CMK (cell line): Measurements from ENCODE around the gene VTI1A.
"Not testable (repeated sequence)": the region's sequence is repeated elsewhere in the genome, so short reads cannot be mapped to it uniquely, and the experiment has no call there.

Experiments used
- DNase-seq: peaks from one replicate; pipeline ENCODE4 v3.0.0-alpha.2; 2010; ENCODE audit warnings: low read depth

VTI1A gene

DNA sequence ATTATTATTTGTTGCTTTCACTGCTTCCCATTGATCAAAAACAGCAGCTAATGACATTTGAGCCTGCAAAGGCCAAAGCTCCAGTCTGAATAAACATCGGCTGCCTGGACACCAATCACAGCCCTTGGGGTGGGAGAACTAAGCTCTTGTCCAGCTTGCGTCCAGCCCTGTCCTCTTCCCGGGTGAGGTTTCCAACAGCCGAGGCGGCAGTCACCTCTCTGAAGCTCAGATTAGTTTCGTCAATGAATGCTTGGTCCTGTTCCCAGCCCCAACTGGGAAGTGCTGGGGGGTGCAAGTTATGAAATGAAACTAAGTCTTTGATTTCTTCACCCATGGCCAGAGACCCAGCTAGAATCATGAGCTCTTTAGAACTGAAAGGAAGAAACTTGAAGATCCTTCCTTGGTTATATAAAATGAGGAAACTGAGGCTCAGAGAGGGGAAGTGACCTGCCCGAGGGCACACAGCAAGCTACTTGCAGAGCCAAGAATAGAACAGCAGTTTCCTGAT is 389.0 kb downstream of the VTI1A start:
- DNase-seq = no peak

DNA sequence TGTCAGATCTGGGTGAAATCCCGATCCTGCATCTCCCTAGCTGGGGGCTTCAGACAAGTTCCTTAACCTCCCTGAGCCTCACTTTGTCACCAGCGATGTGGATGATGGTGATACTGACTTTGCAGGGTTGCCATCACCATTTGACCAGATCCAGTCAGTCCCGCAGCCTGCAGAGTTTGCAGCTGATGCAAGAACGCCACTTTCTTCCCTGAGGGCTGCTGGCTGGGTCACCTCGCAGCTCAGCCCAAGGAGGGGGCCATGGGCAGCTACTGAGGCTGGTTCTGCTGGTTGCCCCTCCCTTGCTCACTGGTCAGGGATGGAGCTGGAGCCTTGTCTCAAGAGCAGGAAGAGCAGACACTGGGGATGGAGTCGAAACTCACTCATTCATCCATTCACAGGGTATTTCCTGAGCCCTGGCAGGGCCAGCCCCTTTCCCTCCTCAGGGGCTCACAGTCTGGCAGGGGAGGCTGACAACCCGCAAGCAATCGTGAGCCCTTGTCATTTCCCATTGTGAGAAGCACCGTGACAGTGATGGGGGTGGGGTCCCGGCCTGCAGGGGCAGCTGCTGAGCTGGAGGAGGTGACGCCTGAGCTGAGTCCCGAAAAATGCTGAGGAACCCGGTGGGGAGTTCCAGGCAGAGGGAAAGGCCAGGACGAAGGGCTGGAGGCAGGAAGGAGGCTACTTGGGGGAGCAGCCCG is 391.9 kb downstream of the VTI1A start:
- DNase-seq = no peak

DNA sequence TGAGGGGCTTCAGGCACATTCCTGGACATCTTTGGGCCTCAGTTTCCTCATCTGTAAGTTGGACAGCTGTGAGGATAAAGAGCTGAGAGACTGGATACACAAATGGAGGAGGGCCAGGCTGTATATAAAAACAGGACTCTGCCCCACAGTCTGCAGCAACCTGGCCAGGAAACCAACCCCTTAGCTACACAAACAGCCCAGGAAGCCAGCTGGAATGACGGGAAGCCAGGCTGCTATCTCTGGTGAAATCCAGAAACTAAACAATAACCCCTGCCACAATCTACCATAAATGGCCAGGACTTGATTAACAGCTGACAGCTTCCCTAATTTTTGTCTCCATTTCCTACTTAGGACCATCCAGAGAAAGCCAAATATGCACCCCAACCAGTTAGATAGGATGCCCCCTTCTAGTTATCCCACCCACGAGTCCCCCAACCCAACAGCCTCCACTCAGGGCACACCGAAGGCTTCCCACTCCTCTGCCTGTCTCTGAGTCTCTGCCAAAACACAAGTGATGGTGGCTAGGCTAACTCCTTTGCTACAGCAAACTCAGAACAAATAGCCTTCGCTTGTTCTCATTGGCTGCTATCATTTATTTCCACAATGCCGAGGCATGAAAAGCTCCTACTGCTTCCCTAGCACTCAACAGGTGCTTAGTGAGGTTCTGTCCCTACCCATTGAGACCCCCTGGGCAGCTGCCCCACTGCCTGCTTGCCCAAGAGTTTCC is 393.1 kb downstream of the VTI1A start:
- DNase-seq = no peak

DNA sequence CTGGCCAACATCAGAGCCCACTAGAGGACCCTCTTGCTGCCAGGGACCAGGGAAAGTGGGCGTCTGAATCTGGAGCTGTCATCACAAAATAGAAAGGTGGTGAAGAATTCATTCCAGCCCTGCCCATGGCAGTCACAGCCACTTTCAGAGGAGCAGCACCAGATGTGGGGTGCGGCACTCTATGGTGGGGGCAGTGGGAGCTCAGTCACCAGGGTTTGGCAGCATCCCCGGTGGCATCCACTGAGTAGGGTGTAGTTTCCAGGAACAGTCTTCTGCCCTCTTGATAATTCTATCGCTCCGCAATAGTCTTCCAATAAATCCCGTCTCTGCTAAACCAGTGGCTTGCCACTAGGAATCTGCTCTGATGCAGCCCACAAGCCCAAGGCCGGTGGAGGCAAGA is 394.5 kb downstream of the VTI1A start:
- DNase-seq = no peak

DNA sequence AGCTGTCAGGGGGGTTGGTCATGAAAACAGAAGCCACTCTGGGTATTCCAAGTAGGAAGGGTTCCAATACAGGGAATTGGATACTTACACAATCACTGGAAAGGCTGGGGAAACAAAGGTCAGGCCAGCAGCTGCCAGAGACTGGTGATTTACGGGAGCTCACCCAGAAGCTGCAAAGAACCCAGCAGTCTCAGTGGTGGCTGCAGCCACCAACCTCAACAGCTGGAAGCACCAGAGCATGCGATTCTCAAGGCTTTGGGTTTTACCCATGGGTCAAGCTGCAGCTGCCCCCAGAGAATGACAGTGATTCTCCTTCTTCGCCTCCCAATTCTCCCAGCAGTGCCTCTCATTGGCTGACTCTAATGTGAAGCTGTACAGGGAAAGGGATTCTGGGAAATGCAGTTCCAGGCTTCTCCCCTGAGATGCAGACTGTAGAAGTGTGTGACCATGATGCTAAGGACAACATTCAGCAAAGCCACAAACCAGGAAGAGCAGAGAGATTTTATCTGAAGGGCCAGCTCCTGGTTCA is 395.9 kb downstream of the VTI1A start:
- peak; percentile 26 for DNase-seq

DNA sequence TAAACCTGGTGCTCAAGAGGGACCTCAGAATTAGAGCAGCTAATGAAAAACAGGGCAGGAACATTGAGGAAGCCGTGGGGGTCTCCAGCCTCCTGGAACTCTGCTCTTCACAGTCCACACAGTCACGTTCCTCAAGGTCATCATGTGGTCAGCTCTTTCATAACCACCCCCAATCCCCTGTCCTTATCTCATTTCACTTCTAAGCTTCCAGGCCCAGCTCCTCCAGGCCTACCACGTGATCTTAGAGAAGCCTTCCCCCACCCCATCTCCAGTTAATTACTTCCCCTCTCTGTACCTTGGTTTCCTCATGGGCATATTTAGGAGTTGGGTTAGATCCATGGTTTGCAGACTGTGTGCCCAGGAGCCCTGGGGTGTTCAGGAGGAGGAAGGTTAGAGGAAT is 396.6 kb downstream of the VTI1A start:
- DNase-seq = peak; percentile 54

DNA sequence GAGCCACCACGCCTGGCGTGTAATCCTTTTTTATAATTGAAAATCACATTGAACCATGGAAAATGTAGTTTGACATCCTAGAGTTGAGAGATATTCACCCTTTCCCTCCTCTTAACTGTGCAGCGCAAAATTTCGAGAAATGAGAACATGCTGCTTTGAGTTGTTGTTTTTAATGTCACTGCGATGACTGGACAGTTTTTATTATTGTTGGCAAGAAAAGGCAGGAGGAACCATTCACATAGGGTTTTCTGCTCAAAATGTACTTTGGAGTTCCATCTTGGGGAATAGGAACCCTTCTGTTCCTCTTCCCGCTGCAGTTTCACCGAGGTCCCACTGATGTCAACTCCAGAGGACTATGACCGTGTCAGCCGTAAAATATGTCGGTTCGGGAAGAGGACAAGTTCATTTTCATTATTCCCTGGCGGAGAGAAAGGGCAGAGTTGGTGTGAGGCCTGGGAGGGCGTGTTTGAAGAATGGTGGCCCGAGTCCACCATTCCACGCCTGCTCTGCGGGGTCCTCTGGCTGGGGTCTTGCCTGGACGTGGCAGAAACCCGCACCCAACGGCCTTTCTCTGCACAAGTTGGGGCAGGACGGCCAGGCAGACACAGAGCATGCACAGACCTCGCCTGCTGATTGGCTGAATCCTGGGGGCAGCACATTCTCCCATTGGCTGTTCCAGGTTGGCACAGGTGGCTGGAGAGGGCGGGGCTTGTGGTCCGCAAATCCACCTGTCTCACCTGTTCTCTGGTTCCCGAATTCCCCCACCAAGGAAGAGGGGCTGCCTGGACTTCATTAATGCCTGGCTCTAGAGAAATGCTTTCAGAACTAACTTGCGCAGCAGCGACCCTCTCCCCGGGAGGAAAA is 397.9 kb downstream of the VTI1A start:
- no peak for DNase-seq

DNA sequence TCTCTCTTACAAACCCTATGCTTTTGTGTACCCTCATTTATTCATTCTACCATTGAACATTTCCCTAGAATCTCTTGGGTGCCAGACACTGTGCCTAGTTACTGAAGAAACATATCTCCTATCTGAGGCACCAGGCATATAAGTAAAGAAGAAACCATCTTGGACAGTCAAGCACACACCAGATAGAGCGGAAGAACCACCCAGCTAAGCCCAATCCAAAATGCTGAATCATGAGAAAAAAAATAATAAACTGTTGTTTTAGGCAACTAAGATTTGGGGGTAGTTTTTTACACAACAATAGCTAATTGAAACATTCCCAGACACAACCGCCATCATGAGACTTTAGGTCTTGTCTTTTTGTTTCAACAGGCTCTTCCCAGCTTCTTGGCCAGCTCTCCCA is 400.8 kb downstream of the VTI1A start:
- no peak for DNase-seq

DNA sequence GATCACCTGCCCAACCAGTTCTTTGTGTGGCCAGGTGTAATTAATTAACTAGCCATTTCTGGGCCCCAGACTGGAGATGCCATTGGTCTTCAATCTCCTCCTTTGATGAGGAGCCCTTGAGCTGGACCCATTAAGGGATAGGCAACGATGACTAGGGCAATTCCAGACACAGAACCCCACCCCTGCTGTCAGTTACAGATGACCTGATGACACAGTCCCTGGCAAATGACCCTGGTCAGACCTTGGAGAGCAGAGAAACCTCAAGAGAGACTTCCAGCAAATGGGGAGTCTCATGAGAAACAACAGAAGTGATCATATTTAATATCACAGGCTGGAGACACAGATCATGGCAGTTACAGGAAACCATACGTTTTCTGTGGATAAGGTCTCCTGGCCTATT is 401.2 kb downstream of the VTI1A start:
- no peak for DNase-seq

DNA sequence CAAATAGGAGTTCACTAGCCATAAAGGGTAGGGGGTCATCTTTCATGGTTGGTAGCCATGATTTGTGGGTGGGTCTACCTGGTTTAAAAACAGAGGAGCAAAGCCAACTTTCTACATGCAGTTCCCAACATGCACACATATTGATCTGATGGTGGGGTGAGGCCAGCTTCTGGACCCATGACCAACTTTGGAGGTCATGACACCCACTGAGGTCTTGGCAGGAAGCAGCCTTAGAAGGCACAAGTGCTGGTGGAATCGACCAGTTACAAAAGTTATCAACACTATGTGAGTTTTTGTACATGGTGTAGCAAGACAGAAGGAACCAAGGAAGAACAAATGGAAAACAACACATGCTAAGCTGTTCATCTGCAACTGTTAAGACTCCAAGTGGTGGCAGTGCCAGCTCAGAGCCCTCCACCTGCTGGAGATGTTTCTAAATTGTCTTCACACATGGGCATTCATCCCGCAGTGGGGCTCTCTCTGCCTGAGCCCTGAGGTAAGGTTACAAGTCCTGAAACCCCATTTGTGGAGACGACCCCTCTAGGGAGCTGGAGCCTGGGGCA is 401.9 kb downstream of the VTI1A start:
- DNase-seq = no peak

DNA sequence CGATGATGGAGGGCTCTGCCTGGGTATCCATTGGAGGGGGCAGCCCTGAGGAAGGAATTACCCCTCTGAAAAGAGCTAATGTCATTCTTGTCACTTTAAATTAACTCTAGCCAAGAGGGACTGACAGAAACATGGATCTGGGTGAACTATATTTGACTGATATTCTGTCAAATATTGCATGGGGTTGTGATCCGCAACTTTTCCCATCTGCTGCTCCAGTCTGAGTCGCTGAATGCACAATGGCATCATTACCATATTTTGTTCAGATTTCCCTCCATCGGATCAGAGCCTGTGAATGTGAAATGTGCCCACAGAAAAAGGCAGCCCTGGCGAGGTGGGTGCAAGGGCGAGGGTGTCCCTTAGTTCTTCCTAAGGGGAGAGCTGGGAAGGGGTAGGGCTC is 402.5 kb downstream of the VTI1A start:
- DNase-seq = no peak

DNA sequence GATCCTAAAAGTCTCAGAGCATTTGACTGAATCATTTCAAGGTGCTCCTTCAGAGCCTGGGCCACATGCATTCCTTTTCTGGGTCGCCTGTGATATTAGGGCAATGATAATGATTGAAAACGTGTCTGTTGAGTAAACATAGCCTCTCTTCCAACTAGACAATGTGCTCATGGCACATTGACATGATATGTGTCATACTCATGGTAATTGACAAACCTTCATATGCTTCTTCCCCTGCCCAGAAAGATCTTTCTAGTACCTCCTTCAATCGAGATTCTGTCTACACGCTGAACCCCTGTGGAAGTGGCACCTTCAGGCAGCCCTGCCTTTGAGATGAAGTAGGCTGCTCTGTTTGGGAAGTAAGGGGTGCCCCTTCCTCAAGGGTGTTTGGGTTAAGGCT is 404.2 kb downstream of the VTI1A start:
- DNase-seq = no peak

DNA sequence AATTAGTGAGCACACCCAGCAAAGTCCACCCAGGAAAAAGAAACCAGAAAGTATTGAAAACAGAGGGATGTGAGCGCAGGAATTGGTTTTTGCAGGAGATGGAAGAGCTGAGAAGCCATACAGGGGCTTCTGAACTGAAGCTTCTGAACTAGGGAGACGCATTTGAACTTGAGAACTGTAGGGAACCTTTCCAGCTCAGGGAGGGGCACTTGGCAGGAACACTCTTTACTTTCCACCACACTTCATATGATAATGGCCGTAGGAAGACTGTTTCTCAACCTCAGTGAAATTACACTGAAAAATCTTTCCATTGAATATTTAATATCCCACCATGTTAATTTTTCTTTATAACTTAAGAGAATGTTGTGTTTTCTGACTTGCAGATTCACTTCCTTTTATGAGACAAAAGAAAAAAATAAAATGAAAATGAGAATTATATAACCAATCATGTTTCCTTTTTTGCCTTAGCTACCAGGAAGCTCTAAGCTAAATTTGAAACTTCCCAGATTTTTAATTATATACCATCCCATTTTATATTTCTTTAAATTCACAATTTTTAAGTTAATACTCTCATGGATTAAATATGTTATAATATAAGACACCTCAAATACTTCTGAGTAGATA is 404.7 kb downstream of the VTI1A start:
- no peak for DNase-seq

DNA sequence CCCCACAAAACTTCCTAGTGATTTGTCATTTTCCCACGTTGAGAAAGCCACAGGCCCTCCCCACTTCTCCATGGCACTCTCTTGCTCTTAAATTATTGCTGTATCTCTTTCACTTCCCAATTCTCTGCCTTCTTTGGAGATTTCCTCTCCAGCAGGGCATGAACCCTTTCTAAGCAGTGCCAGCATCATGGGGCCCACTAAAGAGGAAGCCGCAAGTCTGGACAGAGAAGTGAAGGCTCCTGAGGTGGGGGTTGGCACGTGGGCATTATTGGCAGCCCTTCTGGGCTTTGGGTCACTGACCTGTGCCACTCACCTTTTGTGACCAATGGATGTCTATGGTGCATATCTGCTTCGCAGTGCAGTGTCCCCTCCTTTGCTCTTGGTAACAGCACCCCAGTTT is 405.3 kb downstream of the VTI1A start:
- DNase-seq = no peak

DNA sequence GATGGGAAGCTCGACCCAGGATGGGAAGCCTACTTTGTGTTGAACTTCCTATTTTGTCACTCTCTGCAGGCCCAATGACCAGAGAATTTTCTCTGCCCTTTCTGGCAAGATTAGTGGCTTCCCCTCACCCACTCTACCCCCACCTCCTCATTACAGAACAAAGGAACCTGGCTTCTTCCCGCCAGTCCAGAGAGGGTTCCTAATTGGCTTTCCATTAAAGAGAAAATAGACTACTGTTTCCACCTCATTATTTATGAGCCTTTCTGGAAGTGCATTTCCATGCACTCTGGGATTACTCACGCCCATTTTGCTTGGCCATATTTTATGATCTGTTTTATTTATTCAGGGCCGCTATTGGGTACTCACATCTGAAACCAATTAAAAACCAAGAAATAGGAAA is 408.1 kb downstream of the VTI1A start:
- DNase-seq = no peak

DNA sequence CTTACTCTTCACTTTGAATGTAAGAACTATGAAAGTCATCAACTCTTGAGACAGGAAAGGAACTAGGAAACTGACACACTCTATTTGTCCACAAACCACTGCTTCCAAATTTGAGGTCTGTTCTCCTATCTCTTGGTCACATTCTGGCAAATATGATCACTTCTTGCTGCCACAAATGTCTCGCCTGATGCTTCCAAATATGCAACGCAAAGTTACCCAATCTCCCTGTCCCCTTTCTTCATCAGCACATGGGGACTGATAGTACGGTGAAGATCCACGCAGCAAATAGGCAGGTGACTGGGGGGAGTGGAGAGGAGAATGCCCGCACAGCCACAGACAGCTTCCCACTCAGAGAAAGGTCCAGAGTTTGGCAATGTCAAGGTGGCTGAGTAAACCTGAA is 410.5 kb downstream of the VTI1A start:
- no peak for DNase-seq

DNA sequence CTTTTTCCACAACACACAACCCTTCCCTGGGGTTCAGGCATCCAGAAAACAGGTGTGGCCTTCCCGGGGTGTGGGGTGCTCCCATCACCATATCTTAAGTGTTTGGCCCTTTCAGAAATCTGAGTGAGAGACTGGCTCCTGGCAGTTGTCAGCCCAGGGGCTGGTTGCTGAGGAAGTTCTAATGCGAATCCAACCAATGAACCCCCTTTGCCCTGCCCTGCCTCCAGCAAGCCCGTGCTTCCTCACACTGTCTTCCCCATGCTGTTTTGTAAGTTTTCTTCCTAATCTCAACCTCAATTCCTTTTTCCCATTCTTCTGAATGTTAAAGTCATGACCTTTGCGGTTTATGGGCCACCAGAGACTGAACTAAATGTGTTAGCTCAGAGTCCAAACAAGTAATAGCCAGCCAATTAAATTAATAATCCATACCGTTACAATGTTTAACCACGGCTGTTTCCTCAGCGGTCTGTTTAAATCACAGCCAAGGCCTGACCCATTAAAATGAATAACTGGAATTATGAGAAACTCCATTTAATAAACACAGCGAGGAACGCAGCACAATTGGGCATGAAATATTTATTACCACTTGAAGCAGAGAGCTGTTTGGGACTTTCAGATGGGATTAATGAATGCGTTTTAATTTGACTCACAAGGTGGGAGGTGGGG is 412.1 kb downstream of the VTI1A start:
- DNase-seq = no peak

DNA sequence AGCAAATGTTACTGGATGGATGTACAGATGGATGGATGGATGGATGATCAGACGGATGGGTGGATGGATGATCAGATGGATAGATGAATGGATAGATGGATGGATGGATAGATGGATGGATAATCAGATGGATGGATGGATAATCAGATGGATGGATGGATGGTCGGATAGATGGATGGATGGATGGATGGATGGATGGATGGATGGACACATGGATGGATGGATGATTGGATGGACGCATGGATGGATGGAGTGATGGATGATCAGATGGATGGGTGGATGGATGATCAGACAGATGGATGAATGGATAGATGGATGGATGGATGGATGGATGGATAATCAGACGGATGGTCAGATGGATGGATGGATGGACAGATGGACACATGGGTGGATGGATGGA is 412.8 kb downstream of the VTI1A start:
- no peak for DNase-seq

DNA sequence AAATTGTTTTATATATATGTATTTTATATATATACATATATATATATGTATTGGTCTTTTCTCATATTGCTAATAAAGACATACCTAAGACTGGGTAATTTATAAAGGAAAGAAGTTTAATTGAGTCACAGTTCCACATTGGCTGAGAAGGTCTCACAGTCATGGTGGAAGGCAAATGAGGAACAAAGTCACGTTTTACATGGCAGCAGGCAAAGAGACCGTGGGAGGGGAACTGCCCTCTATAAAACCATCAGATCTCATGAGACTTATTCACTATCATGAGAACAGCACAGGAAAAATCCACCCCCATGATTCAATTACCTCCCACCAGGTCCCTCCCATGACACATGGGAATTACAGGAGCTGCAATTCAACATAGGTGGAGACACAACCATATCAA is 416.4 kb downstream of the VTI1A start:
- not testable (repeated sequence) for DNase-seq
